Panc1 (cell line): Measurements from ENCODE around the gene ABI3BP. TPM values are rescaled to one million over a fixed set of nuclear protein-coding genes. Genes with fewer than 3 reads are reported as not detected.

ENCODE experiments used
- ATAC-seq: fragments of 200-7000 bp; cut with Tn5 transposase; 2 replicates; pipeline ENCODE4 v1.9.1; 2020; ENCODE audit warnings: mild to moderate bottlenecking, moderate library complexity
- BruUV-seq: library from RNA; stranded (reverse); fragments of 400-500 nt; replicated peaks from 2 replicates; lab custom pipeline; 2021; lab: Mats Ljungman, UMichigan
- CTCF ChIA-PET: fragments of 300-600 bp; sonication (Branson Sonifier 250); formaldehyde crosslinking; loops from one replicate; lab custom pipeline; 2022; ENCODE audit warnings: antibody characterized with exemption; lab: Charles Lee
- POLR2A ChIA-PET: fragments of 300-600 bp; sonication (Branson Sonifier 250); formaldehyde crosslinking; loops from one replicate; lab custom pipeline; 2022; ENCODE audit warnings: antibody characterized with exemption; lab: Charles Lee
- DNase-seq: peaks from one replicate; pipeline ENCODE4 v3.0.0-alpha.2; 2010; ENCODE audit warnings: low read depth, low spot score
- H3K27ac ChIP-seq: 2 replicates; pipeline ENCODE4 v1.5.1; 2011; ENCODE audit warnings: mild to moderate bottlenecking, low read length, inconsistent platforms
- H3K27me3 ChIP-seq: fragments of 200-500 bp; sonication (Bioruptor generic); 2 replicates; pipeline ENCODE4 v1.6.0; 2014; ENCODE audit warnings: low read length, inconsistent platforms; ENCODE audit not compliant: control insufficient read depth, insufficient read depth
- H3K36me3 ChIP-seq: fragments of 200-500 bp; sonication (Bioruptor generic); 2 replicates; pipeline ENCODE4 v1.5.1; 2014; ENCODE audit warnings: inconsistent platforms, mild to moderate bottlenecking, low read length, moderate library complexity; ENCODE audit not compliant: control insufficient read depth, insufficient read depth
- H3K4me1 ChIP-seq: 2 replicates; pipeline ENCODE4 v1.5.1; 2011; ENCODE audit warnings: inconsistent platforms, mild to moderate bottlenecking, low read length, moderate library complexity; ENCODE audit not compliant: control insufficient read depth, insufficient read depth
- H3K4me3 ChIP-seq, 2 experiments: 2 replicates each; pipeline ENCODE4 v1.5.1; 2011 to 2012; ENCODE audit warnings: low read depth in 2 of 2, low read length in 2 of 2, mild to moderate bottlenecking in 2 of 2, inconsistent platforms in 1 of 2, moderate library complexity in 1 of 2
- H3K9me3 ChIP-seq: fragments of 200-500 bp; sonication (Bioruptor generic); 2 replicates; pipeline ENCODE4 v1.5.1; 2014; ENCODE audit warnings: low read depth, mild to moderate bottlenecking, inconsistent platforms, low read length, moderate library complexity; ENCODE audit not compliant: control insufficient read depth, insufficient read depth
- POLR2AphosphoS5 ChIP-seq: IDR thresholded peaks from 2 replicates; pipeline ENCODE4 v1.6.1; 2012; ENCODE audit warnings: mild to moderate bottlenecking, low read depth, low read length, moderate library complexity
- SIN3A ChIP-seq: IDR thresholded peaks from 2 replicates; pipeline ENCODE4 v1.6.1; 2012; ENCODE audit warnings: low read depth, mild to moderate bottlenecking, low read length, moderate library complexity, borderline replicate concordance; ENCODE audit not compliant: insufficient read depth
- TCF7L2 ChIP-seq: IDR thresholded peaks from 2 replicates; pipeline ENCODE4 v1.6.1; 2011; ENCODE audit warnings: mild to moderate bottlenecking, low read depth, low read length, inconsistent platforms
- in situ Hi-C: cut with HindIII; loops from 2 replicates; pipeline ENCODE4 v1.10.0; 2016; ENCODE audit warnings: low sequenced_read_pairs, low pct_unique_long_range_greater_than_20kb
- intact Hi-C: fragments of 100-400 bp; cut with micrococcal nuclease; formaldehyde crosslinking; loops from one replicate; pipeline ENCODE4 v1.10.0; 2022; ENCODE audit not compliant: unreplicated experiment
- total RNA-seq: library from RNA; stranded (reverse); gene quantifications from one replicate; pipeline ENCODE4 v1.2.1, GENCODE V29; 2021; ENCODE audit not compliant: unreplicated experiment
- TF ChIP-seq, protein P1 (sequence below), 2 experiments: IDR thresholded peaks; 2 replicates each; pipeline ENCODE4 v1.6.1; 2011 to 2012; ENCODE audit warnings: low read depth in 2 of 2, control low read depth in 1 of 2, low read length in 1 of 2, mild to moderate bottlenecking in 1 of 2, moderate library complexity in 1 of 2; ENCODE audit not compliant: insufficient read depth in 1 of 2
- TF ChIP-seq, protein P2 (sequence below): fragments of 450-650 bp; IDR thresholded peaks from 2 replicates; pipeline ENCODE4 v1.5.1; 2017; ENCODE audit warnings: mild to moderate bottlenecking

ABI3BP gene
- total RNA-seq, 1 experiment from 2014 or later = 0.21 TPM

DNA sequence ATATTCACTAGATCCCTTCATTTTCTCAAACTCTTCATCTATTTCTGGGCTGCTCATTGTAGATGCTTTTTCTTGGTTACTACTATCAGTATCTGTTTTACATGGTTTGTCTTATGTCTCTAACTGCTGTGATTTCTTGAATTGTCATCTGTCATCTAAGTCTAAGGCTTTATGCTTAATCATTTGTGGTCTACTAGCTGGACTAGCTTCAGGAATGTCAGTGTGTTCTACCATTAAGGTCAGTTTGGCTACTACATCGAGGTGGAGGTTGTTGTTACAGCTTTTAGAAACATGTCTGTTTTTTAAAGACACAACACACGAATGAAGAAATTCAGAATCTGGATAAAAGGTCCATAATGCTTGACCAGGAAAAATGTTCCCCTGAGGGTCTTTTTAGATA, 82.2 kb downstream of the ABI3BP start:
- DNase-seq = no peak
- no TSS peak for BruUV-seq
- intact Hi-C loops = no loop called here
- H3K4me3 ChIP-seq = no peak overlapping the region
- in situ Hi-C loops = no loop called here
- no peaks in the 10 kb centered on the region for H3K9me3 ChIP-seq
- no peaks in the 10 kb centered on the region for H3K4me1 ChIP-seq
- no peak for TF ChIP-seq TCF7L2
- TF ChIP-seq, protein P1, sequence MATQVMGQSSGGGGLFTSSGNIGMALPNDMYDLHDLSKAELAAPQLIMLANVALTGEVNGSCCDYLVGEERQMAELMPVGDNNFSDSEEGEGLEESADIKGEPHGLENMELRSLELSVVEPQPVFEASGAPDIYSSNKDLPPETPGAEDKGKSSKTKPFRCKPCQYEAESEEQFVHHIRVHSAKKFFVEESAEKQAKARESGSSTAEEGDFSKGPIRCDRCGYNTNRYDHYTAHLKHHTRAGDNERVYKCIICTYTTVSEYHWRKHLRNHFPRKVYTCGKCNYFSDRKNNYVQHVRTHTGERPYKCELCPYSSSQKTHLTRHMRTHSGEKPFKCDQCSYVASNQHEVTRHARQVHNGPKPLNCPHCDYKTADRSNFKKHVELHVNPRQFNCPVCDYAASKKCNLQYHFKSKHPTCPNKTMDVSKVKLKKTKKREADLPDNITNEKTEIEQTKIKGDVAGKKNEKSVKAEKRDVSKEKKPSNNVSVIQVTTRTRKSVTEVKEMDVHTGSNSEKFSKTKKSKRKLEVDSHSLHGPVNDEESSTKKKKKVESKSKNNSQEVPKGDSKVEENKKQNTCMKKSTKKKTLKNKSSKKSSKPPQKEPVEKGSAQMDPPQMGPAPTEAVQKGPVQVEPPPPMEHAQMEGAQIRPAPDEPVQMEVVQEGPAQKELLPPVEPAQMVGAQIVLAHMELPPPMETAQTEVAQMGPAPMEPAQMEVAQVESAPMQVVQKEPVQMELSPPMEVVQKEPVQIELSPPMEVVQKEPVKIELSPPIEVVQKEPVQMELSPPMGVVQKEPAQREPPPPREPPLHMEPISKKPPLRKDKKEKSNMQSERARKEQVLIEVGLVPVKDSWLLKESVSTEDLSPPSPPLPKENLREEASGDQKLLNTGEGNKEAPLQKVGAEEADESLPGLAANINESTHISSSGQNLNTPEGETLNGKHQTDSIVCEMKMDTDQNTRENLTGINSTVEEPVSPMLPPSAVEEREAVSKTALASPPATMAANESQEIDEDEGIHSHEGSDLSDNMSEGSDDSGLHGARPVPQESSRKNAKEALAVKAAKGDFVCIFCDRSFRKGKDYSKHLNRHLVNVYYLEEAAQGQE (IDR thresholded peaks at IDR 0.05; ENCODE audit: insufficient read depth in 1 of 2, low read depth in 2 of 2, low read length in 1 of 2) = no peak
- no peak for TF ChIP-seq SIN3A
- TF ChIP-seq, protein P2, sequence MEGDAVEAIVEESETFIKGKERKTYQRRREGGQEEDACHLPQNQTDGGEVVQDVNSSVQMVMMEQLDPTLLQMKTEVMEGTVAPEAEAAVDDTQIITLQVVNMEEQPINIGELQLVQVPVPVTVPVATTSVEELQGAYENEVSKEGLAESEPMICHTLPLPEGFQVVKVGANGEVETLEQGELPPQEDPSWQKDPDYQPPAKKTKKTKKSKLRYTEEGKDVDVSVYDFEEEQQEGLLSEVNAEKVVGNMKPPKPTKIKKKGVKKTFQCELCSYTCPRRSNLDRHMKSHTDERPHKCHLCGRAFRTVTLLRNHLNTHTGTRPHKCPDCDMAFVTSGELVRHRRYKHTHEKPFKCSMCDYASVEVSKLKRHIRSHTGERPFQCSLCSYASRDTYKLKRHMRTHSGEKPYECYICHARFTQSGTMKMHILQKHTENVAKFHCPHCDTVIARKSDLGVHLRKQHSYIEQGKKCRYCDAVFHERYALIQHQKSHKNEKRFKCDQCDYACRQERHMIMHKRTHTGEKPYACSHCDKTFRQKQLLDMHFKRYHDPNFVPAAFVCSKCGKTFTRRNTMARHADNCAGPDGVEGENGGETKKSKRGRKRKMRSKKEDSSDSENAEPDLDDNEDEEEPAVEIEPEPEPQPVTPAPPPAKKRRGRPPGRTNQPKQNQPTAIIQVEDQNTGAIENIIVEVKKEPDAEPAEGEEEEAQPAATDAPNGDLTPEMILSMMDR = no peak
- TF ChIP-seq POLR2AphosphoS5 = no peak
- H3K27me3 ChIP-seq = no peaks in the 10 kb centered on the region
- ATAC-seq = no peak
- no peak overlapping the region for H3K27ac ChIP-seq
- ChIA-PET CTCF (no interaction called here), POLR2A (no interaction called here)
- no peaks in the 10 kb centered on the region for H3K36me3 ChIP-seq

DNA sequence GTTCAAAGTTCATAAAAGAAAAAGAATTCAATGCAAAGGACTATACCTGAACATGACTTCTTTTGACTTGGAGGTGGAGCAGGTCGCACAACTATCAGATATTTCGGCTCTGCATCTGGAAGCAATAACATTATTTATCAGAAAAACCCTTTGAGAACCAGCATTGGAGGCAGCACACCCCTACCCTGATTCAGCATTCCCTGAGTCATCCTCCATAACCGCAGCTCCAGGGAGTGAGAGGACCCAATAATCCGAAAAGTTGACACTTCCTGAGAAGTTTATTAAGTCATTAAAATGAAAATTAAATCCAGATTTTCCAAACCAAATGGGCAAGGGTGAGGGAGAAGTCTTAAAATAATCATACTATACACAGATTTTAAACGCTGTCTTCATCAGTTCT, 90.6 kb downstream of the ABI3BP start:
- no peak overlapping the region for H3K27ac ChIP-seq
- intact Hi-C loops (no loop called here), in situ Hi-C loops (no loop called here)
- TF ChIP-seq POLR2AphosphoS5 (no peak), TCF7L2 (no peak), SIN3A (no peak)
- TF ChIP-seq, protein P1 (IDR thresholded peaks at IDR 0.05; ENCODE audit: insufficient read depth in 1 of 2, low read depth in 2 of 2, low read length in 1 of 2) = no peak
- TF ChIP-seq, protein P2 = no peak
- POLR2A ChIA-PET = no interaction called here
- no peaks in the 10 kb centered on the region for H3K9me3 ChIP-seq
- H3K36me3 ChIP-seq = no peaks in the 10 kb centered on the region
- BruUV-seq = no TSS peak
- no peaks in the 10 kb centered on the region for H3K27me3 ChIP-seq
- no peak for DNase-seq
- no peak for ATAC-seq
- H3K4me3 ChIP-seq = no peak overlapping the region
- no peaks in the 10 kb centered on the region for H3K4me1 ChIP-seq
- CTCF ChIA-PET = no interaction called here
